H9 (cell line): ENCODE data around the gene TMEM45B. TPM values are rescaled to one million over a fixed set of nuclear protein-coding genes. Genes with fewer than 3 reads are reported as not detected.

Experiments used
- DNase-seq: peaks from one replicate; pipeline ENCODE4 v3.0.0-alpha.2; 2017
- H2AFZ ChIP-seq: one replicate; pipeline ENCODE4 v1.6.1; 2013; ENCODE audit warnings: mild to moderate bottlenecking, low read length, control low read depth, moderate library complexity
- H2AK5ac ChIP-seq: 2 replicates; pipeline ENCODE4 v1.6.1; 2013; ENCODE audit warnings: low read length, control low read depth, mixed read lengths; ENCODE audit not compliant: insufficient read length
- H2BK120ac ChIP-seq: one replicate; pipeline ENCODE4 v1.6.1; 2013; ENCODE audit warnings: low read depth, mild to moderate bottlenecking, low read length, control low read depth, inconsistent platforms; ENCODE audit not compliant: poor library complexity, severe bottlenecking
- H2BK12ac ChIP-seq: 2 replicates; pipeline ENCODE4 v1.6.1; 2013; ENCODE audit warnings: low read length, control low read depth, mixed read lengths, low read depth; ENCODE audit not compliant: insufficient read length
- H2BK15ac ChIP-seq: 2 replicates; pipeline ENCODE4 v1.6.1; 2013; ENCODE audit warnings: low read depth, low read length, control low read depth
- H2BK20ac ChIP-seq: one replicate; pipeline ENCODE4 v1.6.1; 2013; ENCODE audit warnings: low read depth, mild to moderate bottlenecking, low read length, control low read depth, inconsistent platforms; ENCODE audit not compliant: poor library complexity, severe bottlenecking
- H2BK5ac ChIP-seq: 2 replicates; pipeline ENCODE4 v1.6.1; 2013; ENCODE audit warnings: low read length, control low read depth, mixed read lengths; ENCODE audit not compliant: insufficient read length
- H3K14ac ChIP-seq: 2 replicates; pipeline ENCODE4 v1.6.1; 2013; ENCODE audit warnings: low read length, control low read depth; ENCODE audit not compliant: insufficient read depth
- H3K18ac ChIP-seq: 2 replicates; pipeline ENCODE4 v1.6.1; 2013; ENCODE audit warnings: low read depth, mild to moderate bottlenecking, mixed read lengths, low read length, control low read depth; ENCODE audit not compliant: insufficient read length
- H3K23ac ChIP-seq: 2 replicates; pipeline ENCODE4 v1.6.1; 2013; ENCODE audit warnings: low read length, control low read depth, mixed read lengths, low read depth; ENCODE audit not compliant: insufficient read length
- H3K23me2 ChIP-seq: 2 replicates; pipeline ENCODE4 v1.6.1; 2013; ENCODE audit warnings: low read depth, mild to moderate bottlenecking, mixed read lengths, low read length, control low read depth; ENCODE audit not compliant: insufficient read length, poor library complexity, severe bottlenecking
- H3K27ac ChIP-seq: 2 replicates; pipeline ENCODE4 v1.5.1; 2013; ENCODE audit warnings: low read length, control low read depth, mixed read lengths, low read depth; ENCODE audit not compliant: insufficient read length
- H3K27me3 ChIP-seq: 2 replicates; pipeline ENCODE4 v1.6.1; 2013; ENCODE audit warnings: low read length, control low read depth, inconsistent platforms; ENCODE audit not compliant: insufficient read depth
- H3K4ac ChIP-seq: 2 replicates; pipeline ENCODE4 v1.6.1; 2013; ENCODE audit warnings: low read depth, mild to moderate bottlenecking, control low read depth, inconsistent platforms, low read length, moderate library complexity
- H3K4me1 ChIP-seq: 2 replicates; pipeline ENCODE4 v1.6.1; 2013; ENCODE audit warnings: low read length, control low read depth, inconsistent platforms; ENCODE audit not compliant: insufficient read depth
- H3K4me2 ChIP-seq: 2 replicates; pipeline ENCODE4 v1.6.1; 2013; ENCODE audit warnings: low read length, control low read depth, mixed read lengths; ENCODE audit not compliant: insufficient read length, insufficient read depth
- H3K56ac ChIP-seq: 2 replicates; pipeline ENCODE4 v1.6.1; 2013; ENCODE audit warnings: low read depth, mild to moderate bottlenecking, mixed read lengths, low read length, control low read depth; ENCODE audit not compliant: insufficient read length
- H3K79me1 ChIP-seq: 2 replicates; pipeline ENCODE4 v1.6.1; 2013; ENCODE audit warnings: low read depth, mild to moderate bottlenecking, moderate library complexity, low read length, control low read depth, inconsistent platforms; ENCODE audit not compliant: insufficient read depth, poor library complexity, severe bottlenecking
- H3K79me2 ChIP-seq: 2 replicates; pipeline ENCODE4 v1.6.1; 2013; ENCODE audit warnings: low read length, control low read depth, inconsistent platforms; ENCODE audit not compliant: insufficient read depth
- H3K9ac ChIP-seq: 2 replicates; pipeline ENCODE4 v1.6.1; 2013; ENCODE audit warnings: low read length, control low read depth, mixed read lengths; ENCODE audit not compliant: insufficient read length; ENCODE audit errors: extremely low read depth
- H3K9me3 ChIP-seq: one replicate; pipeline ENCODE4 v1.6.1; 2013; ENCODE audit warnings: low read depth, low read length, inconsistent platforms; ENCODE audit not compliant: control insufficient read depth
- H3T11ph ChIP-seq: one replicate; pipeline ENCODE4 v1.6.1; 2013; ENCODE audit warnings: mild to moderate bottlenecking, low read length, control low read depth, inconsistent platforms
- H4K20me1 ChIP-seq: one replicate; pipeline ENCODE4 v1.6.1; 2013; ENCODE audit not compliant: control insufficient read depth, insufficient read length, insufficient read depth
- H4K5ac ChIP-seq: 2 replicates; pipeline ENCODE4 v1.6.1; 2013; ENCODE audit warnings: low read depth, mild to moderate bottlenecking, mixed read lengths, low read length, control low read depth; ENCODE audit not compliant: insufficient read length
- H4K8ac ChIP-seq: replicated peaks from 2 replicates; pipeline ENCODE4 v1.6.1; 2013; ENCODE audit warnings: low read length, control low read depth, mixed read lengths, low read depth; ENCODE audit not compliant: insufficient read length
- H4K91ac ChIP-seq: 2 replicates; pipeline ENCODE4 v1.6.1; 2013; ENCODE audit warnings: low read depth, mild to moderate bottlenecking, moderate library complexity, mixed read lengths, low read length, control low read depth; ENCODE audit not compliant: insufficient read length
- H3K27ac Mint-ChIP-seq, 3 experiments: 2 replicates in 2 of 3; 3 replicates in 1 of 3; pipeline ENCODE4 v1.8.0; 2020 to 2021; ENCODE audit warnings: mixed read lengths in 3 of 3, mild to moderate bottlenecking in 1 of 3, moderate library complexity in 1 of 3
- H3K27me3 Mint-ChIP-seq: 2 replicates; pipeline ENCODE4 v1.8.0; 2021; ENCODE audit warnings: low read depth, mild to moderate bottlenecking, moderate library complexity, mixed read lengths
- H3K36me3 Mint-ChIP-seq, 3 experiments: 2 replicates in 2 of 3; 3 replicates in 1 of 3; pipeline ENCODE4 v1.8.0; 2020 to 2021; ENCODE audit warnings: low read depth in 3 of 3, mixed read lengths in 3 of 3; ENCODE audit not compliant: insufficient read depth in 1 of 3
- H3K4me1 Mint-ChIP-seq, 2 experiments: 2 replicates each; pipeline ENCODE4 v1.8.0; 2020; ENCODE audit warnings: mixed read lengths in 2 of 2
- H3K4me3 Mint-ChIP-seq, 2 experiments: 2 replicates in 1 of 2; 3 replicates in 1 of 2; pipeline ENCODE4 v1.8.0; 2020 to 2021; ENCODE audit warnings: mild to moderate bottlenecking in 2 of 2, mixed read lengths in 2 of 2, moderate library complexity in 1 of 2
- H3K9me3 Mint-ChIP-seq, 2 experiments: 2 replicates in 1 of 2; 3 replicates in 1 of 2; pipeline ENCODE4 v1.8.0; 2020; ENCODE audit warnings: mild to moderate bottlenecking in 2 of 2, mixed read lengths in 2 of 2, moderate library complexity in 1 of 2
- CTCF ChIP-seq: fragments of 200-600 bp; sonication (generic); conservative IDR thresholded peaks from 3 replicates; pipeline ENCODE4 v1.8.0; 2021; ENCODE audit warnings: antibody characterized with exemption, mild to moderate bottlenecking
- WGBS: extraction: QIAGEN DNeasy Blood & Tissue Kit; methylation state at CpG from one replicate; pipeline ENCODE4 v1.1.7; 2013; ENCODE audit warnings: missing lambda C conversion rate, low lambda C conversion rate, mixed read lengths; ENCODE audit not compliant: insufficient read length; ENCODE audit errors: extremely low coverage; 5-methylcytosine and 5-hydroxymethylcytosine counted together
- total RNA-seq: library from RNA; stranded (reverse); gene quantifications from 2 replicates; pipeline ENCODE4 v1.2.1, GENCODE V29; 2021

TMEM45B gene
- total RNA-seq, 1 experiment from 2014 or later = 0.70 TPM

GRCh38 chr11:129814244-129815014 lies 1.2 kb upstream of the TMEM45B start:
- Histone ChIP-seq H3K27me3 (peaks cover 6% of the 10 kb centered on the region; the same call in 1 of the 2 replicates), H3K4ac (no peak overlapping the region), H3K18ac (no peak overlapping the region)

More at GRCh38 chr11:129814244-129815014, 1.2 kb upstream of the TMEM45B start:
- peaks cover 0 to 2% (median 0%) of the 10 kb centered on the region in 3 experiments; a peak in 3 of 7 replicates for H3K36me3 Mint-ChIP-seq
- H2BK15ac ChIP-seq = no peak overlapping the region
- H4K8ac ChIP-seq = no peak overlapping the region
- H3K56ac ChIP-seq = no peak overlapping the region
- no peaks in the 10 kb centered on the region for H3K79me2 ChIP-seq
- H3K27ac ChIP-seq = no peak overlapping the region
- H3K23me2 ChIP-seq = no peaks in the 10 kb centered on the region
- no peaks in the 10 kb centered on the region for H3K9me3 ChIP-seq
- H2AK5ac ChIP-seq = no peak overlapping the region
- no peaks in the 10 kb centered on the region for H4K20me1 ChIP-seq
- no peak overlapping the region for H3K27ac Mint-ChIP-seq
- no peak overlapping the region for H3K9ac ChIP-seq
- no peak overlapping the region for H3K23ac ChIP-seq
- H3K79me1 ChIP-seq = no peaks in the 10 kb centered on the region
- H2BK12ac ChIP-seq = no peak overlapping the region
- H3K4me2 ChIP-seq = no peak overlapping the region
- TF ChIP-seq CTCF = no peak
- no peak overlapping the region for H2BK120ac ChIP-seq
- peaks cover 68% of the 10 kb centered on the region for H3K27me3 Mint-ChIP-seq
- H4K5ac ChIP-seq = no peak overlapping the region
- no peak overlapping the region for H3K14ac ChIP-seq
- H3K9me3 Mint-ChIP-seq = peaks cover 4% of the 10 kb centered on the region in 2 experiments; a peak in 2 of 5 replicates
- H2BK20ac ChIP-seq = no peak overlapping the region
- H3K4me1 Mint-ChIP-seq = peaks cover 3 to 4% of the 10 kb centered on the region in 2 experiments; a peak in 1 of 4 replicates
- DNase-seq = no peak
- no CpG with 5 or more reads among the region's 24 CpGs for WGBS
- no peak overlapping the region for H2AFZ ChIP-seq
- H2BK5ac ChIP-seq = no peak overlapping the region
- H3K4me3 Mint-ChIP-seq = no peak overlapping the region
- H3K4me1 ChIP-seq = no peaks in the 10 kb centered on the region
- no peak overlapping the region for H3T11ph ChIP-seq
- H4K91ac ChIP-seq = no peak overlapping the region
